HL-60 (cell line): ENCODE measurements around the gene OR2W1.

ENCODE experiments used
- CTCF ChIP-seq: IDR thresholded peaks from one replicate; pipeline ENCODE4 v1.5.1; 2011; ENCODE audit warnings: low read length, control low read depth, inconsistent platforms; ENCODE audit not compliant: insufficient read depth
- GABPA ChIP-seq: IDR thresholded peaks from 2 replicates; pipeline ENCODE4 v1.6.1; 2012; ENCODE audit warnings: low read depth
- POLR2AphosphoS5 ChIP-seq: IDR thresholded peaks from 2 replicates; pipeline ENCODE4 v1.6.1; 2012; ENCODE audit warnings: low read depth
- REST ChIP-seq: IDR thresholded peaks from 2 replicates; pipeline ENCODE4 v1.6.1; 2012; ENCODE audit warnings: low read depth; ENCODE audit not compliant: insufficient replicate concordance
- SPI1 ChIP-seq: IDR thresholded peaks from 2 replicates; pipeline ENCODE4 v1.6.1; 2012; ENCODE audit warnings: low read depth, mild to moderate bottlenecking, borderline replicate concordance

GRCh38 chr6:29092957-29093356 lies 48.0 kb upstream of the OR2W1 start:
- no peak for TF ChIP-seq CTCF
- no peak for TF ChIP-seq GABPA
- TF ChIP-seq REST, result no peak
- no peak for TF ChIP-seq POLR2AphosphoS5
- no peak for TF ChIP-seq SPI1
